GM18870 (cell line): ENCODE results near the gene FRMD4A.
"Not testable (repeated sequence)": the region's sequence is repeated elsewhere in the genome, so short reads cannot be mapped to it uniquely, and the experiment has no call there.

Experiments
- ATAC-seq: cut with Tn5 transposase; IDR thresholded peaks from one replicate; pipeline ENCODE4 v1.9.1; 2021; ENCODE audit warnings: moderate library complexity; ENCODE audit not compliant: unreplicated experiment

FRMD4A gene

GRCh38 chr10:14066106-14066505 is 264.6 kb downstream of the FRMD4A start:
- ATAC-seq, result no peak

DNA sequence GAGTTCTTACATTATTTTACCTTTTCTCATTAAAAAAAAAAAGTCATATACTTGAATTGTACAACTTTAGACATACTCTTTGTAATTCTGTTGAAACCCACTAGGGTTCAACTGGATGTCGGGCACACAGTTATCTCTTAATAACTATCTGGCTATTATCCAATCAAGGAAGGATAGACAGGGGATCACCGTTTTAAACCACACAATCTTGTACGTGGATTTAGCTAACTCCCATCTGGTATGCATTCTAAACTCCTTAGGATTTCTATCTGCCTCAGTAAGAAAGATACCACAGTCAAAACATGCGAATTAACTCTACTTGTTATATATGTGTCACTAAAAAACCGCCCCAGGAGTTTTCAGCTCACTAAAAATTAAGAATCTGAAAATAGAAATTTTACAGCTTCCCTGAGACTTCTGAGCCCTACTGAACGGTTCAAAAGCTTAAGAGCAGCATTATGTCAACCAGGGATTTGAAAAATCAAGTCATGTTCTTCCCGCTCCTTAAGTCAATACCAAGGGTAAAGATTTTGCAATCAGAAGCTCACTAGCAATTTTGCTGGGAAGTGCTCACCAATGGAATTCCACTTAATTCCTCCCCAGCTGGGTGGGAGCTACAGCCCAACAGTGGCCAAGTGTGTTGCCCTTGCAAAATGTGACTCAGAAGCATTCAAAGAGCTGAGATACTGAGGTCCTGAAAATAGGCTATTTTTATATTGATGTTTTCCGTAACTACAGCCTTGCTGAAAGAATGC is 267.0 kb downstream of the FRMD4A start:
- ATAC-seq, result no peak

GRCh38 chr10:14062528-14063260 is 268.0 kb downstream of the FRMD4A start:
- ATAC-seq, result no peak

GRCh38 chr10:14060320-14061070 is 270.2 kb downstream of the FRMD4A start:
- no peak for ATAC-seq

GRCh38 chr10:14056610-14057332 is 274.0 kb downstream of the FRMD4A start:
- no peak for ATAC-seq

GRCh38 chr10:14052931-14053330 is 277.8 kb downstream of the FRMD4A start:
- no peak for ATAC-seq

GRCh38 chr10:14050598-14050997 is 280.1 kb downstream of the FRMD4A start:
- ATAC-seq, result no peak

GRCh38 chr10:14048930-14049613 is 281.7 kb downstream of the FRMD4A start:
- no peak for ATAC-seq

DNA sequence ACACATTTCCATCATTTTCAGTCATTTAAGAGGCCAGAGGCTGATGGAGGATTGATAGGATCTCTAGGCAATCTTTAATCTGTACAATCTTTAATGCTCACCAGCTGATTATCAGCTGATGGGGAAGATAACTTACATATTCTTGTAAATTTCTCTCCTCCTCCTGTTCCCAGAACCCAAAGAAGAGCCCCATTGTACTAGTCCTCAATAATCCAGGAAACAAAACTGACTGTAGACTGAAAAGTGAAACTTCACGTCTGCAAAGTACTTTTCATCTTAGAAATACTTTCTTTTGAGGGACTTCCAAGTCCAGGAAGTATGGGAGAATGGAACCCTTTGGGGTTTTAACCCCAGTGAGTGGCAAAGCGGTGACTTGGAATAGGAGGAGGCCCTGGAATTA is 283.3 kb downstream of the FRMD4A start:
- ATAC-seq, result no peak

GRCh38 chr10:14042051-14042450 is 288.7 kb downstream of the FRMD4A start:
- not testable (repeated sequence) for ATAC-seq

GRCh38 chr10:14040787-14041631 is 289.7 kb downstream of the FRMD4A start:
- no peak for ATAC-seq

- no peak for ATAC-seq
These were observed 290.6 kb downstream of the FRMD4A start for GRCh38 chr10:14039968-14040668.

DNA sequence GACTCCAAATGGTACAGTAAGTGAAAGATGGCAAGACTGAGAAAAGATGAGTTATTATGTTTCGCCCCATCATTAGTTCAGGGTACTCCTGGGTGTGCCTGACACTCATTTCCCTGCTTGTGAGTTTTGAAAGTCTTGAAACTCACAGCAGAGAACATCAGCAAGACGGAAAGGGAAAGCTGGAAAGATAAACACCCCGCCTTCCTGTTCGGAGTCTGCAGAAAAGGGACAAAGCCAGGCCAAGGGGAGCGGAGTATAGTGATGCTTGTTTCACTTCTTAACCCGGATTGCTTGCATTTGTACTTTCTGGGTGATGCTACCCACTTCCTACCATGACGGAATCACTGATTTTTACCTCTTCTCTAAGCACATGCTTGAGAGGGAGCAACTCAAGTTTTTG is 294.5 kb downstream of the FRMD4A start:
- ATAC-seq, result no peak

GRCh38 chr10:14035506-14035905 is 295.2 kb downstream of the FRMD4A start:
- no peak for ATAC-seq

DNA sequence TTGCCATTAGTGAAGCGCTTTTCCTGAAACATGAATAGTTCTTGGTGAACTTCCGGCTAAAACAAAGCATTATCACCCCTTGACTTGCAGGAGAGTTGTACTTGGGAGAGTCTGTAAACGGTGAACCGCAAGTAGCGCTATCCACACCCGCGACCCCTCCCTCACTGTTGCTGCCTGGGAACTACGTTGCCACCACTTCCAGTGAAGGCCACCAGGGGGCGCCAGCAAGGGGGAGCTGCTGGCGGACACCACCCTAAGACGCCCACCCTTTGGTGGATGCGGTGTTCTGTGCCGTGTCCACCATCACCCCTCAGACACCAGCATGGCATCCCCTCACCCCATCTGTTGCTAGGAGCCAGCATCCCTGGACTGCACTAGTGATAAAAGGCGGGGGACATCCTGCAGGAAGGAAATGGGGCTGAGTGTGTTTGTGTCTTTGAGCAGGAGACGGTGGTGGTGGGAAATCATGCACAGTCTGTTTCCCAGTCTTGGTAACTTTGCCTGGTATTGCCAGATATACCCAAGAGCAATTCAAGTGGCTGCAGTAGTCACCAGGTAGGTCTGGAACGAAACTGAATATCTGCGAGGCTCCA is 298.2 kb downstream of the FRMD4A start:
- ATAC-seq, result no peak

- no peak for ATAC-seq
These were observed 304.4 kb downstream of the FRMD4A start for GRCh38 chr10:14026325-14026724.

DNA sequence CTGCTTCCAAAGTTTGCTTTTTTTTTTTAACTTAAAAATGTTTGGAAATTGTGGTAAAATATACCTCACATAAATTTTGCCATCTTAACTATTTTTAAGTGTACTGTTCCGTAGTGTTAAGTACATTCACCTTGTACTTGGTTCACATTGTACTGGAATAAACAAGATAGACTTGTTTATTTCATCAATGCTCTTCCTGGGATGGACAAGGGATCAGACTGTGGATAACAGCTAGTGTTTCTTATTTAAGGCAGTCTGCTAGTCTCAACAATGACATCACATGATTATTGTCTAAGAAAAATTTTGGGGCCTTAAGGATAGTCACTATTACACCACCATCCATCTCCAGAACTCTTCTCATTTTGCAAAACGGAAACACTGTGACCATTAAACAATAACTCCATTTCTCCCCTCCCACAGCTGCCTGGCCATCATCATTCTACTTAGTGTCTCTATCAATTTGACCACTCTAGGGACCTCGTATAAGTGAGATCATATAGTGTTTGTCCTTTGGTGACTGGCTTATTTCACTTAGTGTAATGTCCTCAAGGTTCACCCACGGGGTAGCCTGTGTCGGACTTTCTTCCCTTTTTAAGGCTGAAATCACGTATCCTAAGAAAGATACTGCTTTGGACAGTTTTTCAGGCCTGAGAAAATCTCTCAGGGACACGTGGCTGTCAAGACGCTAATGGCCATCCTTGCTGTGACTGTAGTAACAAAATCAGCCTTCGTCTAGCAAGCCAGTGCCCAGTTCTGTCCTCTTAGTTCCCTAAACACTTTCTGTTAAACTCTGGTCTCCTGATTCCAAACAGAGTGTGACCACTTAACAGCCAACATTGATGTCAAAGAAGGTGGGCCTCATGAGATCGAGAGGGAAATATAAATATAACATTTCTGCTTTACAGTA is 305.2 kb downstream of the FRMD4A start:
- ATAC-seq, result no peak
